HG02623 (cell line): ENCODE measurements around the gene OLFM3.

Experiments used
- ATAC-seq: cut with Tn5 transposase; IDR thresholded peaks from one replicate; pipeline ENCODE4 v1.9.1; 2021; ENCODE audit warnings: moderate library complexity; ENCODE audit not compliant: unreplicated experiment

OLFM3 gene

GRCh38 chr1:101996825-101997465 is at the start of gene OLFM3:
Gene OLFM3, minus strand, starts transcription at chr1:101996926.
- no peak for ATAC-seq

- no peak for ATAC-seq
Measured at GRCh38 chr1:102045752-102046151, 49.0 kb upstream of the OLFM3 start.

GRCh38 chr1:102032534-102032933 is 35.8 kb upstream of the OLFM3 start:
- ATAC-seq = no peak

GRCh38 chr1:102019530-102019929 is 22.8 kb upstream of the OLFM3 start:
- no peak for ATAC-seq

- no peak for ATAC-seq
Measured at GRCh38 chr1:102015728-102016127, 19.0 kb upstream of the OLFM3 start.

GRCh38 chr1:102002057-102002456 is 5.3 kb upstream of the OLFM3 start:
- no peak for ATAC-seq

- ATAC-seq = no peak
Measured at GRCh38 chr1:101995984-101996745, 561 bp downstream of the OLFM3 start.

- ATAC-seq = no peak
Measured at GRCh38 chr1:101993710-101994109, 3.0 kb downstream of the OLFM3 start.

GRCh38 chr1:101992821-101993575 is 3.7 kb downstream of the OLFM3 start:
- ATAC-seq = no peak

GRCh38 chr1:101980974-101981373 is 15.8 kb downstream of the OLFM3 start:
- no peak for ATAC-seq

GRCh38 chr1:101977266-101977665 is 19.5 kb downstream of the OLFM3 start:
- no peak for ATAC-seq

GRCh38 chr1:101976161-101976560 is 20.6 kb downstream of the OLFM3 start:
- ATAC-seq = no peak

- ATAC-seq = no peak
Measured at GRCh38 chr1:101975371-101975770, 21.4 kb downstream of the OLFM3 start.

- no peak for ATAC-seq
Measured at GRCh38 chr1:101974599-101975274, 22.0 kb downstream of the OLFM3 start.

GRCh38 chr1:101971304-101971703 is 25.4 kb downstream of the OLFM3 start:
- no peak for ATAC-seq

- no peak for ATAC-seq
Measured at GRCh38 chr1:101967871-101968270, 28.9 kb downstream of the OLFM3 start.

GRCh38 chr1:101965341-101965740 is 31.4 kb downstream of the OLFM3 start:
- no peak for ATAC-seq

- no peak for ATAC-seq
Measured at GRCh38 chr1:101964708-101965107, 32.0 kb downstream of the OLFM3 start.

- no peak for ATAC-seq
Measured at GRCh38 chr1:101960142-101960541, 36.6 kb downstream of the OLFM3 start.

- no peak for ATAC-seq
Measured at GRCh38 chr1:101959456-101959855, 37.3 kb downstream of the OLFM3 start.

- no peak for ATAC-seq
Measured at GRCh38 chr1:101957771-101958170, 39.0 kb downstream of the OLFM3 start.
